Neural crest cell (in vitro differentiated cells): Measurements from ENCODE around the gene FAM168A. TPM values are rescaled to one million over a fixed set of nuclear protein-coding genes. Genes with fewer than 3 reads are reported as not detected.

Source experiments
- DNase-seq: peaks from one replicate; pipeline ENCODE4 v3.0.0; 2021; ENCODE audit warnings: low read depth, mixed read lengths, low spot score
- H3K27ac Mint-ChIP-seq: one replicate; pipeline ENCODE4 v1.8.0; 2021; ENCODE audit warnings: mild to moderate bottlenecking, mixed read lengths; ENCODE audit not compliant: unreplicated experiment
- H3K27me3 Mint-ChIP-seq: 2 replicates; pipeline ENCODE4 v1.8.0; 2021; ENCODE audit warnings: low read depth, mild to moderate bottlenecking, mixed read lengths
- H3K36me3 Mint-ChIP-seq: 2 replicates; pipeline ENCODE4 v1.8.0; 2021; ENCODE audit warnings: low read depth, mild to moderate bottlenecking, mixed read lengths
- H3K4me1 Mint-ChIP-seq: 2 replicates; pipeline ENCODE4 v1.8.0; 2021; ENCODE audit warnings: mixed read lengths
- H3K4me3 Mint-ChIP-seq: one replicate; pipeline ENCODE4 v1.8.0; 2021; ENCODE audit warnings: mild to moderate bottlenecking, mixed read lengths
- H3K9me3 Mint-ChIP-seq: 2 replicates; pipeline ENCODE4 v1.8.0; 2021; ENCODE audit warnings: mixed read lengths
- total RNA-seq: library from RNA; stranded (reverse); gene quantifications from 2 replicates; pipeline ENCODE4 v1.2.1, GENCODE V29; 2021
- TF ChIP-seq, protein P1 (sequence below): fragments of 200-600 bp; sonication (generic); conservative IDR thresholded peaks from 2 replicates; pipeline ENCODE4 v1.5.0; 2021; ENCODE audit warnings: antibody characterized with exemption, mild to moderate bottlenecking

The FAM168A gene
- total RNA-seq, 1 donor from 2014 or later, result 46.6 TPM

DNA sequence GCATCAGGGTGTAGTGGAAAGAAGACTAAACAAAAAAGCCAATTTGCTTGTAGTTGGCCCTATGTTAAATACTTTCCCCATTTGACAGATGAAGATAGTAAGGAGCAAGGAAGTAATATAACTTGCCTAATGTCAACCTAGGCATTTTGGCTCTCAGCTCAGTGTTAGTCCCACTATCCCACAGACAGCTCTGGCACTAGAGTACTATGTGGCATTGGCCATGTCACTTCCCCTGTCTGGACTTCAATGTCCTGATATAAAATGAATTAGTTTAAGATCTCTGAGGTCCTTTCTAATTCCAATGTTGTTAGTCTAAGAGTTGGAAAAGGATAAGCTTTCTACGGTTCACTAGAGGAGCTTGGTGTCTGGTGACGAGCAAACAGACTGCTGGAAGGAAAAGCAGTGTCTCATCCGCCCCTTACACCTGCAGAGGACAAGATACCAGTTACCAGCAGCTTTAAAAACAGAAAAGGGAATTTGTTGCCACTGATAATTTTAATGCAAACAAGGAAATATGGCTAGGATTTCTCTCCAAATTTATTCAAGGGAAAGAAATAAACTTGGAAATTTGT, 129.2 kb downstream of the FAM168A start:
- Mint-ChIP-seq H3K27ac (no peak overlapping the region), H3K4me3 (no peak overlapping the region), H3K4me1 (no peaks in the 10 kb centered on the region), H3K36me3 (no peaks in the 10 kb centered on the region), H3K27me3 (no peaks in the 10 kb centered on the region), H3K9me3 (no peaks in the 10 kb centered on the region)
- TF ChIP-seq, protein P1, sequence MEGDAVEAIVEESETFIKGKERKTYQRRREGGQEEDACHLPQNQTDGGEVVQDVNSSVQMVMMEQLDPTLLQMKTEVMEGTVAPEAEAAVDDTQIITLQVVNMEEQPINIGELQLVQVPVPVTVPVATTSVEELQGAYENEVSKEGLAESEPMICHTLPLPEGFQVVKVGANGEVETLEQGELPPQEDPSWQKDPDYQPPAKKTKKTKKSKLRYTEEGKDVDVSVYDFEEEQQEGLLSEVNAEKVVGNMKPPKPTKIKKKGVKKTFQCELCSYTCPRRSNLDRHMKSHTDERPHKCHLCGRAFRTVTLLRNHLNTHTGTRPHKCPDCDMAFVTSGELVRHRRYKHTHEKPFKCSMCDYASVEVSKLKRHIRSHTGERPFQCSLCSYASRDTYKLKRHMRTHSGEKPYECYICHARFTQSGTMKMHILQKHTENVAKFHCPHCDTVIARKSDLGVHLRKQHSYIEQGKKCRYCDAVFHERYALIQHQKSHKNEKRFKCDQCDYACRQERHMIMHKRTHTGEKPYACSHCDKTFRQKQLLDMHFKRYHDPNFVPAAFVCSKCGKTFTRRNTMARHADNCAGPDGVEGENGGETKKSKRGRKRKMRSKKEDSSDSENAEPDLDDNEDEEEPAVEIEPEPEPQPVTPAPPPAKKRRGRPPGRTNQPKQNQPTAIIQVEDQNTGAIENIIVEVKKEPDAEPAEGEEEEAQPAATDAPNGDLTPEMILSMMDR, result no peak
- DNase-seq, result no peak

GRCh38 chr11:73467505-73467904, 130.4 kb downstream of the FAM168A start:
- no peaks in the 10 kb centered on the region for H3K36me3 Mint-ChIP-seq
- TF ChIP-seq, protein P1, result no peak
- no peaks in the 10 kb centered on the region for H3K4me1 Mint-ChIP-seq
- H3K27me3 Mint-ChIP-seq, result no peaks in the 10 kb centered on the region
- H3K9me3 Mint-ChIP-seq, result no peaks in the 10 kb centered on the region
- no peak overlapping the region for H3K4me3 Mint-ChIP-seq
- no peak overlapping the region for H3K27ac Mint-ChIP-seq
- no peak for DNase-seq

- no peak overlapping the region for H3K4me3 Mint-ChIP-seq
- H3K27me3 Mint-ChIP-seq, result no peaks in the 10 kb centered on the region
- TF ChIP-seq, protein P1, result no peak
- no peak overlapping the region for H3K27ac Mint-ChIP-seq
- H3K36me3 Mint-ChIP-seq, result no peaks in the 10 kb centered on the region
- DNase-seq, result no peak
- H3K4me1 Mint-ChIP-seq, result no peaks in the 10 kb centered on the region
- H3K9me3 Mint-ChIP-seq, result no peaks in the 10 kb centered on the region
These were observed 131.3 kb downstream of the FAM168A start for GRCh38 chr11:73466643-73467042.

DNA sequence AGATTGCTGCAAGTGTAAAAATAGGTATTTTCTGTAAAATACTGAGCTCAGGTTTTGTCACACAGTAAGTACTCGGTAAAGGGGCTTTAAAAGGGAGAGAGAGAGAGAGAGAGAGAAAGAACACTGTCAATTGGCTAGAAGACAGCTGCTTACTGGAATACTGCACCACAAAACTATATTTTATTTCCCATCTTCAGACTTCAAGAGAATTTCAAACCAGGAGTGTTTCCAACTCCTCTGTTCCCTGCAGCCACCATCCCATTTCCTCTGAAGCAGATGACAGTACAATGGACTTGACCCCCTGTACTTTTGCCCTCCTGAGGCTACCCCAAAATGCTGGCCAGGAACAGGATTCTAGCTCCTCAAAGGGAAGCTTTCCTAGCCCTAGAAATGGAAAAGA, 132.0 kb downstream of the FAM168A start:
- H3K4me1 Mint-ChIP-seq, result no peaks in the 10 kb centered on the region
- no peaks in the 10 kb centered on the region for H3K36me3 Mint-ChIP-seq
- TF ChIP-seq, protein P1, result no peak
- H3K27me3 Mint-ChIP-seq, result no peaks in the 10 kb centered on the region
- H3K9me3 Mint-ChIP-seq, result no peaks in the 10 kb centered on the region
- H3K4me3 Mint-ChIP-seq, result no peak overlapping the region
- DNase-seq, result no peak
- H3K27ac Mint-ChIP-seq, result no peak overlapping the region

DNA sequence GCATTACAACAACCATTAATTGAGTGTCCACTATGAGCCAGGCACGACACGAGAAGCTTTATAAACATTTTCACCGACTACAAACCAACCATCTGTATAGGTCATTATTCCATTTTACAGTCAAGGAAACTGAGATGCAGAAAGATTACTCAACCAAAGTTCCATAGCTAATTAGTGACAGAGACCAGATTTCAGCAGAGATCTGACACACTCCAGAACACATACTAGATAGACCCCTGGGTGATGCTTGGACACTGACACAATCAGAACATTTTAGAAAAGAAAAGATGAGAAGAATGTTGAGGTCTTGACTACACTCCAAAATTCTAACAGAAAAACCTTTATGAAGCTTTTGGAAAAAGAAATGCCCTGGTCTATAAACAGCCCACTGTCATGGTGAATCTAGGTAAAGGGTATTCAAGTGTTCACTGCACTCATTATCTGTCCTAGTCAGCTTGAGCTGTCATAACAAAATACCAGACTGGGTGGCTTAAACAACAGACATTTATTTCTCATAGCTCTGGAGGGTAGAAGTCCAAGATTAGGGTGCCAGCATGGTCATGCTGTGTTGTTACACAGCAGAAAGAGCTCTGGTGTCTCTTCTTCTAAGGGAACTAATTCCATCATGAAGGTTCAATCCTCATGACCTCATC, 132.8 kb downstream of the FAM168A start:
- no peak for DNase-seq
- Mint-ChIP-seq H3K4me1 (no peaks in the 10 kb centered on the region), H3K27ac (no peak overlapping the region), H3K9me3 (peaks cover 2% of the 10 kb centered on the region), H3K36me3 (peaks cover 2% of the 10 kb centered on the region), H3K4me3 (no peak overlapping the region), H3K27me3 (no peaks in the 10 kb centered on the region)
- TF ChIP-seq, protein P1, result no peak
